Spleen (tissue), 7 donors: Measurements from ENCODE around the gene PNLIPRP2.

ENCODE experiments used
- CTCF ChIP-seq, 11 experiments: fragments of 200-600 bp in 7 of 11; fragments of 450-650 bp in 4 of 11; sonication (generic) in 4 of 11; IDR thresholded peaks in 8 of 11; conservative IDR thresholded peaks in 3 of 11; 1 replicate in 7 of 11; 2 replicates in 4 of 11; pipeline versions ENCODE4 v1.4.0 to v1.8.0; 2016 to 2021; ENCODE audit warnings: antibody characterized with exemption in 11 of 11, inconsistent platforms in 4 of 11, mild to moderate bottlenecking in 1 of 11
- POLR2A ChIP-seq, 3 donors: fragments of 450-650 bp; IDR thresholded peaks; one replicate each; pipeline ENCODE4 v1.5.1; 2017; ENCODE audit warnings: antibody characterized with exemption in 3 of 3, mild to moderate bottlenecking in 1 of 3
- POLR2AphosphoS5 ChIP-seq, 3 donors: sonication (generic); formaldehyde crosslinking; IDR thresholded peaks; one replicate each; pipeline ENCODE4 v1.5.1; 2017; ENCODE audit warnings: antibody characterized with exemption in 3 of 3
- donor health status: DM: no; HTN: no; CAD: no; lungs with moderate emphysema.
- donor health status: DM: no; HTN: no; CAD: no.
- donor health status: DM: no; HTN: no; CAD: no.

GRCh38 chr10:116589926-116590325, 30.8 kb upstream of the PNLIPRP2 start:
- TF ChIP-seq CTCF (IDR thresholded peaks at IDR 0.05 in 8 of 11, conservative IDR thresholded peaks at IDR 0.05 in 3 of 11) (no peak), POLR2A (IDR thresholded peaks at IDR 0.05) (no peak), POLR2AphosphoS5 (IDR thresholded peaks at IDR 0.05) (no peak)
